Panc1 (cell line): ENCODE results near the gene ZNF681. TPM values are rescaled to one million over a fixed set of nuclear protein-coding genes. Genes with fewer than 3 reads are reported as not detected.

Experiments
- ATAC-seq: fragments of 200-7000 bp; cut with Tn5 transposase; 2 replicates; pipeline ENCODE4 v1.9.1; 2020; ENCODE audit warnings: mild to moderate bottlenecking, moderate library complexity
- BruUV-seq: library from RNA; stranded (reverse); fragments of 400-500 nt; replicated peaks from 2 replicates; lab custom pipeline; 2021; lab: Mats Ljungman, UMichigan
- CTCF ChIA-PET: fragments of 300-600 bp; sonication (Branson Sonifier 250); formaldehyde crosslinking; loops from one replicate; lab custom pipeline; 2022; ENCODE audit warnings: antibody characterized with exemption; lab: Charles Lee
- POLR2A ChIA-PET: fragments of 300-600 bp; sonication (Branson Sonifier 250); formaldehyde crosslinking; loops from one replicate; lab custom pipeline; 2022; ENCODE audit warnings: antibody characterized with exemption; lab: Charles Lee
- DNase-seq: peaks from one replicate; pipeline ENCODE4 v3.0.0-alpha.2; 2010; ENCODE audit warnings: low read depth, low spot score
- H3K27ac ChIP-seq: 2 replicates; pipeline ENCODE4 v1.5.1; 2011; ENCODE audit warnings: mild to moderate bottlenecking, low read length, inconsistent platforms
- H3K27me3 ChIP-seq: fragments of 200-500 bp; sonication (Bioruptor generic); 2 replicates; pipeline ENCODE4 v1.6.0; 2014; ENCODE audit warnings: low read length, inconsistent platforms; ENCODE audit not compliant: control insufficient read depth, insufficient read depth
- H3K36me3 ChIP-seq: fragments of 200-500 bp; sonication (Bioruptor generic); 2 replicates; pipeline ENCODE4 v1.5.1; 2014; ENCODE audit warnings: inconsistent platforms, mild to moderate bottlenecking, low read length, moderate library complexity; ENCODE audit not compliant: control insufficient read depth, insufficient read depth
- H3K4me1 ChIP-seq: 2 replicates; pipeline ENCODE4 v1.5.1; 2011; ENCODE audit warnings: inconsistent platforms, mild to moderate bottlenecking, low read length, moderate library complexity; ENCODE audit not compliant: control insufficient read depth, insufficient read depth
- H3K4me3 ChIP-seq, 2 experiments: 2 replicates each; pipeline ENCODE4 v1.5.1; 2011 to 2012; ENCODE audit warnings: low read depth in 2 of 2, low read length in 2 of 2, mild to moderate bottlenecking in 2 of 2, inconsistent platforms in 1 of 2, moderate library complexity in 1 of 2
- H3K9me3 ChIP-seq: fragments of 200-500 bp; sonication (Bioruptor generic); 2 replicates; pipeline ENCODE4 v1.5.1; 2014; ENCODE audit warnings: low read depth, mild to moderate bottlenecking, inconsistent platforms, low read length, moderate library complexity; ENCODE audit not compliant: control insufficient read depth, insufficient read depth
- POLR2AphosphoS5 ChIP-seq: IDR thresholded peaks from 2 replicates; pipeline ENCODE4 v1.6.1; 2012; ENCODE audit warnings: mild to moderate bottlenecking, low read depth, low read length, moderate library complexity
- SIN3A ChIP-seq: IDR thresholded peaks from 2 replicates; pipeline ENCODE4 v1.6.1; 2012; ENCODE audit warnings: low read depth, mild to moderate bottlenecking, low read length, moderate library complexity, borderline replicate concordance; ENCODE audit not compliant: insufficient read depth
- TCF7L2 ChIP-seq: IDR thresholded peaks from 2 replicates; pipeline ENCODE4 v1.6.1; 2011; ENCODE audit warnings: mild to moderate bottlenecking, low read depth, low read length, inconsistent platforms
- in situ Hi-C: cut with HindIII; loops from 2 replicates; pipeline ENCODE4 v1.10.0; 2016; ENCODE audit warnings: low sequenced_read_pairs, low pct_unique_long_range_greater_than_20kb
- intact Hi-C: fragments of 100-400 bp; cut with micrococcal nuclease; formaldehyde crosslinking; loops from one replicate; pipeline ENCODE4 v1.10.0; 2022; ENCODE audit not compliant: unreplicated experiment
- total RNA-seq: library from RNA; stranded (reverse); gene quantifications from one replicate; pipeline ENCODE4 v1.2.1, GENCODE V29; 2021; ENCODE audit not compliant: unreplicated experiment
- TF ChIP-seq, protein P1 (sequence below), 2 experiments: IDR thresholded peaks; 2 replicates each; pipeline ENCODE4 v1.6.1; 2011 to 2012; ENCODE audit warnings: low read depth in 2 of 2, control low read depth in 1 of 2, low read length in 1 of 2, mild to moderate bottlenecking in 1 of 2, moderate library complexity in 1 of 2; ENCODE audit not compliant: insufficient read depth in 1 of 2
- TF ChIP-seq, protein P2 (sequence below): fragments of 450-650 bp; IDR thresholded peaks from 2 replicates; pipeline ENCODE4 v1.5.1; 2017; ENCODE audit warnings: mild to moderate bottlenecking

The ZNF681 gene
- total RNA-seq, 1 experiment from 2014 or later = 2.0 TPM

DNA sequence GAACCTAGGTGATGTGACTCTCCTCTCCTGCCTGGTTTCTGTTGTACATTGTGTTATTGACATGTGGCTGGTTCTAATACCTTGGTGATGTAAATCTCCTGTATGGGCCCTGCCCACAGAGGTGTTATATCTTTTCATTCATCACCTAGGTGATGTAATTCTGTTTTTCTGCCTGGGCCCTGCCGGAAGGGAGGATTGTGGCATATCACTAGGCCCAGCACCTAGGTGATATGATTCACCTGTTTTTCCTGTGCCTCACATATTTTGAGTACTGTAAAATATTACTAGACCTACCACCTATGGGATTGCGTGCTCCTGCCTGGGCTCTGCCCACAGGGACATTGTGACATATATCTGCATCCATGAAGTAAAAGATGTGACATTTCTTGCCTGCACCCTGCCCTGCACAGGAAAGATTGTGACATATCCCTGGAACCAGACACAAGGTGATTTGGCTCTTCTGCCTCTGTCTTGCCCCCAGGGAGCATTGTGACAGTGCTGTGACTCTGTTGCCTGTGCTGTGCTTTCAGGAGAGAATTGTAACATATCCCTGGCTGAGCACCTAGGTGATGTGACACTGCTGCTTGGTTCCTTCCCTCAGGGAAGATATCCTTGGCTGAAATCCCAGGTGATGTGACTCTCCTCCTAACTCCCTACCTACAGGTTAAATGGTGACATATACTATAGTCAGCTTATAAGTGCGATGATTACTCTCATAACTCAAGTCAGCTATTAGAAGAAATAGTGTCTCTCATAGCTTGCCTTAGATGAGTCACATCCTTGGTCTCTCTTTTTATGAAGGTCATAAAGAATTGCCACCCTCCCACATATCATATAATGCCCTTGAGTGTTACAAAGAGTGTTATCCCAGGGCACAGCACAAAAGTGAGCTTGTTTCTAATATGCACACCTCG, 13.3 kb upstream of the ZNF681 start:
- intact Hi-C loops (no loop called here), in situ Hi-C loops (no loop called here)
- ChIA-PET CTCF (no interaction called here), POLR2A (no interaction called here)
- H3K4me3 ChIP-seq = no peak overlapping the region
- no peak for TF ChIP-seq POLR2AphosphoS5
- TF ChIP-seq, protein P1, sequence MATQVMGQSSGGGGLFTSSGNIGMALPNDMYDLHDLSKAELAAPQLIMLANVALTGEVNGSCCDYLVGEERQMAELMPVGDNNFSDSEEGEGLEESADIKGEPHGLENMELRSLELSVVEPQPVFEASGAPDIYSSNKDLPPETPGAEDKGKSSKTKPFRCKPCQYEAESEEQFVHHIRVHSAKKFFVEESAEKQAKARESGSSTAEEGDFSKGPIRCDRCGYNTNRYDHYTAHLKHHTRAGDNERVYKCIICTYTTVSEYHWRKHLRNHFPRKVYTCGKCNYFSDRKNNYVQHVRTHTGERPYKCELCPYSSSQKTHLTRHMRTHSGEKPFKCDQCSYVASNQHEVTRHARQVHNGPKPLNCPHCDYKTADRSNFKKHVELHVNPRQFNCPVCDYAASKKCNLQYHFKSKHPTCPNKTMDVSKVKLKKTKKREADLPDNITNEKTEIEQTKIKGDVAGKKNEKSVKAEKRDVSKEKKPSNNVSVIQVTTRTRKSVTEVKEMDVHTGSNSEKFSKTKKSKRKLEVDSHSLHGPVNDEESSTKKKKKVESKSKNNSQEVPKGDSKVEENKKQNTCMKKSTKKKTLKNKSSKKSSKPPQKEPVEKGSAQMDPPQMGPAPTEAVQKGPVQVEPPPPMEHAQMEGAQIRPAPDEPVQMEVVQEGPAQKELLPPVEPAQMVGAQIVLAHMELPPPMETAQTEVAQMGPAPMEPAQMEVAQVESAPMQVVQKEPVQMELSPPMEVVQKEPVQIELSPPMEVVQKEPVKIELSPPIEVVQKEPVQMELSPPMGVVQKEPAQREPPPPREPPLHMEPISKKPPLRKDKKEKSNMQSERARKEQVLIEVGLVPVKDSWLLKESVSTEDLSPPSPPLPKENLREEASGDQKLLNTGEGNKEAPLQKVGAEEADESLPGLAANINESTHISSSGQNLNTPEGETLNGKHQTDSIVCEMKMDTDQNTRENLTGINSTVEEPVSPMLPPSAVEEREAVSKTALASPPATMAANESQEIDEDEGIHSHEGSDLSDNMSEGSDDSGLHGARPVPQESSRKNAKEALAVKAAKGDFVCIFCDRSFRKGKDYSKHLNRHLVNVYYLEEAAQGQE (IDR thresholded peaks at IDR 0.05; ENCODE audit: insufficient read depth in 1 of 2, low read depth in 2 of 2, low read length in 1 of 2) = no peak
- TF ChIP-seq, protein P2, sequence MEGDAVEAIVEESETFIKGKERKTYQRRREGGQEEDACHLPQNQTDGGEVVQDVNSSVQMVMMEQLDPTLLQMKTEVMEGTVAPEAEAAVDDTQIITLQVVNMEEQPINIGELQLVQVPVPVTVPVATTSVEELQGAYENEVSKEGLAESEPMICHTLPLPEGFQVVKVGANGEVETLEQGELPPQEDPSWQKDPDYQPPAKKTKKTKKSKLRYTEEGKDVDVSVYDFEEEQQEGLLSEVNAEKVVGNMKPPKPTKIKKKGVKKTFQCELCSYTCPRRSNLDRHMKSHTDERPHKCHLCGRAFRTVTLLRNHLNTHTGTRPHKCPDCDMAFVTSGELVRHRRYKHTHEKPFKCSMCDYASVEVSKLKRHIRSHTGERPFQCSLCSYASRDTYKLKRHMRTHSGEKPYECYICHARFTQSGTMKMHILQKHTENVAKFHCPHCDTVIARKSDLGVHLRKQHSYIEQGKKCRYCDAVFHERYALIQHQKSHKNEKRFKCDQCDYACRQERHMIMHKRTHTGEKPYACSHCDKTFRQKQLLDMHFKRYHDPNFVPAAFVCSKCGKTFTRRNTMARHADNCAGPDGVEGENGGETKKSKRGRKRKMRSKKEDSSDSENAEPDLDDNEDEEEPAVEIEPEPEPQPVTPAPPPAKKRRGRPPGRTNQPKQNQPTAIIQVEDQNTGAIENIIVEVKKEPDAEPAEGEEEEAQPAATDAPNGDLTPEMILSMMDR = no peak
- no peak for TF ChIP-seq TCF7L2
- no peak for TF ChIP-seq SIN3A
- H3K4me1 ChIP-seq = no peaks in the 10 kb centered on the region
- H3K27me3 ChIP-seq = no peaks in the 10 kb centered on the region
- H3K9me3 ChIP-seq = no peaks in the 10 kb centered on the region
- no peaks in the 10 kb centered on the region; the same call in 1 of the 2 replicates for H3K36me3 ChIP-seq
- H3K27ac ChIP-seq = no peak overlapping the region
- peak; percentile 65 for ATAC-seq
- no peak for DNase-seq
- no TSS peak for BruUV-seq

DNA sequence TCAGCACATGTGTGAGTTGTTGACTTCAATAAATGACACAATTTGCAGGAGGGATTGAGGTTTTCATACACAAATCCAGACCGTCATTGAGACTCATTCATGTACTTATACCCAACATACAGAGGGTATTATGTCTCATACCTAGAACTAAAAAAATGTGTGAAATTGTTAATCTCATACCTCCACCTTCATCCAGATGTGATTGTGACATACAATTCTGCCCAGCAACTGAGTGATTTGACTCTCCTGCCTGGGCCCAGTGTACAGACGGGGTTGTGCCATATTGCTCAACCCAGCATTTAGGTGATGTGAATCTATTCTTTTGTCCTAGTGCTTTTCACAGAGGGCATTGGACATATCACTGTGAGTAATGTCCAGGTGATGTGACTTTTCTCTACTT, 12.6 kb upstream of the ZNF681 start:
- in situ Hi-C loops = no loop called here
- H3K4me3 ChIP-seq = no peak overlapping the region
- TF ChIP-seq, protein P2 = no peak
- TF ChIP-seq TCF7L2 = no peak
- TF ChIP-seq, protein P1 (IDR thresholded peaks at IDR 0.05; ENCODE audit: insufficient read depth in 1 of 2, low read depth in 2 of 2, low read length in 1 of 2) = no peak
- TF ChIP-seq POLR2AphosphoS5 = no peak
- TF ChIP-seq SIN3A = no peak
- H3K4me1 ChIP-seq = no peaks in the 10 kb centered on the region
- no peaks in the 10 kb centered on the region; the same call in 1 of the 2 replicates for H3K36me3 ChIP-seq
- intact Hi-C loops = no loop called here
- H3K27ac ChIP-seq = no peak overlapping the region
- ATAC-seq = no peak
- DNase-seq = no peak
- BruUV-seq = no TSS peak
- ChIA-PET CTCF (no interaction called here), POLR2A (no interaction called here)
- no peaks in the 10 kb centered on the region for H3K9me3 ChIP-seq
- no peaks in the 10 kb centered on the region for H3K27me3 ChIP-seq
